GM18508 (cell line): Measurements from ENCODE around the gene UTF1.

Source experiments
- ATAC-seq: cut with Tn5 transposase; IDR thresholded peaks from one replicate; pipeline ENCODE4 v1.9.1; 2021; ENCODE audit warnings: moderate number of reproducible peaks; ENCODE audit not compliant: insufficient read depth, unreplicated experiment

The UTF1 gene

DNA sequence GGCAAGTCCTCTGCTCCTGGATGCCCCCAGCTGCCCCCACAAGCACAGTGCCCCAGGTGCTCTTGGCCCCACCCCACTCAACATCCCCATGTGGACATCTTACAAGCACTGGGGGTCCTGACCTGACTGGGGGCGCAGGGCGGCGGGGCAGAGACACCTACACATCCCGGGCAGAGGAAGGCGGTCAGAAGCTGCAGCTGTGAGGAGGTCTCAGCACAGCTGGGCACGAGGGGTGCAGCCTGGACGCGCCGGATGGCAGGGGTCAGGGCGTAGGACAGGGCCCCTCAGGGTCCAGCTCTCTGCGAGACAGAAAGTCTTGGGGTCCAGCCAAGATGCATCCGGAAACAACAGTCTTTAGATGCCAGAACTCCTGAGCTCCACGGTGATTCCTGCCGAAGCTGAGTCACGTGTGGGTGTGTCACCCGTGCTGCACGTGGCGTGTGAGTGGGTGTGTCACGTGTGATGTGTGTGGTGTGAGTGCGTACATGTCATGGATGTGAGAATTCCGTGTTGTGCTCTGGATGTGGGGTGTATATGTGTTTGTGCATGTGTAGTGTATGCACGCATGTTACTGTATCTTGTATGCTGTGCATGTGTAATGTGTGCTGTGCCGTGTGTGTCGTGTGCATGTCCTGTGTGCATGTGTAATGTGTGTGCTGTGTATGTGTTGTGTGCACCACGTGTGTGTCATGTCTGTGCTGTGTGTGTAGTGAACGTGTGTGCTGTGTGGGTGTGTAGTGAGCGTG, 12.8 kb downstream of the UTF1 start:
- no peak for ATAC-seq

DNA sequence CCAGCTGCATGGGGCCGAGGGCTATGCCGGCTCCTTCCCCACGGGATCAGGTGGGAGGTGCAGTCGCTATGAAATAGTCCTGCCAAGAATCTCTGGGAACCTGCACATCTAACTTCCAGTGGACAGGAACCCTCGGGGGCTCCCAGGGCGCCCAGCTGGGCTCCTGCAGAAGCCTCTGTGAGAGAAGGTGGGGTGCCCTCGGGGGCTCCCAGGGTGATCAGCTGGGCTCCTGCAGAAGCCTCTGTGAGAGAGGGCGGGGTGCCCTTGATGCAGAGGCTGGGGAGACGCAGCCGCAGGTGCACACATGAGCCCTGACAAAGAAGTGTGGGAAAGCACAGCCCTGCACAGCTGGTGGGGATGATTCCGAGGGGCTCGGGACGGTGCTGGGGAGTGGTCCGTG, 13.6 kb downstream of the UTF1 start:
- ATAC-seq = no peak

DNA sequence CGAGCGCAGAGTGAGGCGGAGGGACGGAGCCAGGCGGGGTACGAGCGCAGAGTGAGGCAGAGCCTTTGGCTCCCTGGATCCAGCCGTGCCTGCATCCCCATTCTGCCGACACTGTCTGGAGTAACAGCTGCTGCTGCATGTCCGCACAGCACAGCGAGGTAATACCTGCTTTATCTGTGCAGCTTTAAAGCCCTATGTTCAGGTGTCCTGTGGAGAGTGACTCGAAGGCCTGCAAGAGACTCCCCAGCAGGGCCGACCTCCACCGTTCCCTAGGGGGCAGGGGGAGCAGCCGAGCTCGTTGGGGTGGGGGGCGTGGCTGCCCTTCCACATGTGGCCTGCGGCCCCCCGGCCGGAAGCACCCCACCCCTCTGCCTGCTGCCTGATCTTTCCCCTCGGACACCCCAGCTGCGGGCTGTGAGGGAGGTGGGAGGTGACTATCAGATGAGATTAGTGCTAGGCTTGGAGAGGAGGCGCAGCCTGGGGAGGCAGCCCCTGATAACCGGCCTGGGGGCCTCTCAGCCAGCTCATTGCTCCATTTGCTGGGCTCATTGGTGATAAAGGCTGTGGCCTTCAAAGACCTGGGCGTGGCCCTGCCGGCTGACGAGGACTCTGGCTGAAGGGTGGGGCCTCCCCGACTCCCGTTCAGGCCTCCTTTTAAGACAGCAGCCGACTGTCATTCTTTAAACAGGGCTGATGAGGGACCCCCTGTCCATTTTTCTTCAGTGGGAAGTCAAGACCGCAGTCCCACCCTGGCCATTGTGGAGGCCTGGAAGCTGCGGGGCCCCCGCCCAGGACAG, 15.6 kb downstream of the UTF1 start:
- no peak for ATAC-seq

DNA sequence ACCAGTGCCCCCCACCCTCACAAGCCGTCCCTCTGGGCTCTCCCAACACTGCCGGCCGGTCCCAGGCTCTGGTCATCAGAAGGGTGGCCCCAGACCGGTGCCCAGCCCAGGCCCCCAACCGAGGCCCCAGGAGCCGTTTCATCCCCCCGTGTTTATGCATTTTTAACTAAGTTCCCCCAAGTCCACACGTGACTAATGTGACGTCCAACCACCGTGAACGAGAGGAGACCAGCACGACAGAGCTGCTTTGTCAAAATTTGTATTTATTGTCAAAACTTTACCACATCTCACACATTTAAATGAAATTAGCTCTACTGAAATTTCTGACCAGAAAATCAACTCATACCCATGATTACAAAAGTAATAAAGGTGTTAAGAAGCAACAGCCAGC, 16.2 kb downstream of the UTF1 start:
- no peak for ATAC-seq

DNA sequence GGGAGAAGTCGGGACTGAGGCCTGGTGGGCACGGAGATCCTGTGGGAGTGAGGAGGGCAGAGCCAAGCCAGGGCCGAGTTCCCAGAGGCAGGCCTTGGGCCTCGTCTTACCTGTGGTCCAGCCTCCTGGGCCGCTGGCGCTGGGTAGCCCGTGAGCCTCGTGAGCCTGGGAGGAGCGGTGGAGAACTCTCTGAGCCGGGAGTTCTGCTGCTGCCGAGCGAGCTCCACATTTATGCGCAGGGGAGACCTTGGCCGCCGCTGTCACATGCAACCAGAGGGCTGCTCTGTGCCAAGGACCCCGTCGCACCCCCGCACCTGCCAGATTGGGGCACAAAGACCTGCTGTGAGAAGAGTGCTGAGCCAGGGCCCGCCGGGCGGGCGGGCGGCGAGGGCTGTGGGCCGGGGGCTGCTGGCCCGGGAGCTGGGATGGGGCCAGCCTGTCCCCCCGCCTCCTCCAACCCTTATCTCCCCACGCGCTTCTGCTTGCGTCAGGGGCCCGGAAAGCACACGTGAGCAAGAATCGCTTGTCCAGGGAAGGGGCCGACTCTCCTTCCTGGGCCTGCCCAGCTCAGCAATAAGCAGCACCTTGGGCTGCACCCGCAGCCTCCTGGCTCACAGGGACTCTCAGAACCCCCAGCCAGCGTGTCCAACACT, 17.8 kb downstream of the UTF1 start:
- ATAC-seq = no peak

DNA sequence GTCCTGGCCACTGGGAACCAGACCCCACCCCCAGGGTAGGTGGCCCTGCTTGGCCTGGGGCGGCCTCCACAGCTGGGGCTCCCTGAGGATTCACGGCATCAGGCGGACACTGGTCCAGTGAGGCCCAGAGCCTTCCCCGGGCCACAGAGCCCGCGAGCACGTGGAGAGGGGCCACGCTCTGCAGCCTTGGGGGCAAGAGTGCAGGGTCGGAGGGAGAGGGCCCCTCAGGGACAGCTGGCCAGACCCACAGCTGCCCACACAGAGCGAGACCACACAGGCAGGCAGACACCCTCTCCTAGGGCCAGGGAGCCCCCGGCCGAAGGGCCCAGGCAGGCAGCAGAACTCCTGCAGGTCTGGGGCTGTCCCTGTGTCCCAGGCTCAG, 18.3 kb downstream of the UTF1 start:
- ATAC-seq = no peak

DNA sequence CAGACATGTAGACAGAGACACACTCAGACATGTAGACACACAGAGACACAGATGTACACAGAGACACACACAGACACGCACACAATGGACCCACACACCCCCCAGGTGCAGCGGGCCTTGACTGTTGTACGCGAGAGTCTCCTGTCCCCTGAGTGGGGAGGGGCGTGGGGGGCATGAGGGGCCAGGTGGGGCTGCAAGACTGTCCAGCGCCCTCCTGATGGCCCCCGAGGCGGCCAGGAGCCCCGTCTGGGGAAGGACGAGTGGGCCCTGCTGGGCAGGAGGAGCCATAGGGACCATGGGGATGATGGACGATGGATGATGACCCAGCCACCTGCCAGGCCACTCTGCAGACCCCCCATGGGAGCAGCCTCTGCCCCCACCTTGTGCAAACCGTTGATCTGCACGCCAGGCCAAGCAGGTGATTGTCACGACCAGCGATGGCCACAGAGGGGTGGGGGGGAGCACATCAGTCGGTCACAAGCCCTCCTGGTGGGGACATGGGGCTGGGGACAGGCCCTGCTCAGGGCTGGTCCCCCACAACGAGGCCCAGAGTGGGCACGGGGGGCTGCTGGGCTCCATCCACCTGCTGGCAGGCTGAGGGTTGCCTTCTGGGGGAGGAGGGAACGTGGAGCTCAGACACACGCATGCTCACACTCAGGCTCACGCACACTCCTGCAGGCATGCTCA, 19.2 kb downstream of the UTF1 start:
- no peak for ATAC-seq

DNA sequence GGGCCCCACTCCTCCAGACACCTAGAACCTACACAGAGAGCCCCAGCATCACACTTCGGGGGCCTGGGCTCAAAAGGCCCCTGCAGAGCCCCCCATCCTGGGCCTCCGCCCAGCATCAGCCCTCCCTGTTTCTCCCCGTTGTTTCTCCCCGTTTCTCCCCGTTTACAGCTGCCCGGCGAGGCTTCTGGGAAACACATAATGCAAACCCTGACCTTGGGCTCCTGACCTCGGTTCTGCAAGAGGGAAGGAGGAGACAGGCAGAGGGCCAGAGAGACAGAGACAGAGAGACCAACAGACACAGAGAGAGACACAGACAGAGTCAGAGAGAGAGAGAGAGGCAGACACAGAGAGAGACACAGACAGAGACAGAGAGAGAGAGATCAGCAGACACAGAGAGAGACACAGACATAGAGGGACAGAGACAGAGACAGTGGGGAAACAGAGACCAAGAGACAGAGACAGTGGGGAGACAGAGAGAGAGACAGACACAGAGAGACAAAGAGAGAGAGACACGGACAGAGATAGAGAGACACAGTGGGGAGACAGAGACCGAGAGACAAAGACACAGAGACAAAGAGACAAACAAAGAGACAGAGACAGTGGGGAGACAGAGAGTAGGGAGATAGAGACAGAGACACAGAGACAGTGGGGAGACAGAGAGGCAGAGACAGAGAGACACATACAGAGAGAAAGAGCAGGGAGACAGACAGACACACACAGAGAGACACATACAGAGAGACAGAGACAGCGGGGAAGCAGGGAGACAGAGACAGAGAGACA, 20.1 kb downstream of the UTF1 start:
- ATAC-seq = no peak

DNA sequence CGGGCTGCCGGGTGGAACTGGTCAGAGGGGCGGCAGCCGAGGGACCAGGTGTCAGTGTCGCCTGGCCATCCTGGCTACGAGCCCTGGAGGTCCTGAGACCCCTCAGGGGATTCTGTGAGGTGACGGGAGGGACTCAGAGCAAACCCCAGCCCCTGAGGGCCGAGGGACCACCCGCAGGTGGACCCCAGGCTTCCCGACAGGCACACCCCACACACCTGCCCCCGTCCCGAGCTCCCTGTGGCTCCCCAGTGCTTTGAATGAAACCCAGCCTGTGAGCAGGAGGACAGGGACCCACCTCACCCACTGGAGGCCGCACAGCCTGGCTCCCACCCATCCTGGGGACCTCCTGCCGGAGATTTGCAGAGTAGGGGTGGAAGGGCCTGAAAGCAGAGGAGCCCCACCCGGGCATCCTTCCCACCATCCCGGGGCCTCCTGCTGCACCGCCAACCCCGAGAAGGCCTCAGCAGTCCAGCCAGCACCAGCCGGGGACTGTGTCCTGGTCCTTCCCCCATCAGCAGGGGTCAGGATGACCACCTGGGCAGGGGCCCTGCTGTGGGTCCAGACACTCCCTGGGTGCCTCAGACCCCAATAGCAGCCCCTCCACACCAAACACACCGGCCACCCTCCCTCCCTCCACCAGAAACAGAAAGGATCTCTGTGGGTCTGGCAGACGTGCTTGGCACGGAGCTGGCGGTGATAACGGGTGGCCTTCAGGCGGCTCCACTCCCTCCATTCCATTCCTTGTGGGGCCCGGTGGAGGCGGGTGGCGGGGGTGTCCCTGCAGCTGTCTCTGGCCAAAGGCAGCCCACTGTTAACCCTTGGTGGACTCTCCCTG, 21.6 kb downstream of the UTF1 start:
- no peak for ATAC-seq

DNA sequence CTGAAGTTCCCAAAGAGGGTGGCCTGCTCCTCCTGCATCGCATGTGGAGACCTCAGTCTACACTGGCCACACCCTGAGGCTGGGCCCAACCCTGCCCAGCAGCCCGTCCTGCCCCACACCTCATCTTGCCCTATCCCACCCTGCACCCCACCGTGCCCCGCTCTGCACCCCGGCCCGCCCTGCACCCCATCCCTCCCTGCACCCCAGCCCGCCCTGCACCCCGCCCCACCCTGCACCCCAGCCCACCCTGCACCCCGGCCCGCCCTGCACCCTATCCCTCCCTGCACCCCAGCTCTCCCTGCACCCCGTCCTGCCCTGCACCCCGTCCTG, 22.2 kb downstream of the UTF1 start:
- ATAC-seq = no peak

DNA sequence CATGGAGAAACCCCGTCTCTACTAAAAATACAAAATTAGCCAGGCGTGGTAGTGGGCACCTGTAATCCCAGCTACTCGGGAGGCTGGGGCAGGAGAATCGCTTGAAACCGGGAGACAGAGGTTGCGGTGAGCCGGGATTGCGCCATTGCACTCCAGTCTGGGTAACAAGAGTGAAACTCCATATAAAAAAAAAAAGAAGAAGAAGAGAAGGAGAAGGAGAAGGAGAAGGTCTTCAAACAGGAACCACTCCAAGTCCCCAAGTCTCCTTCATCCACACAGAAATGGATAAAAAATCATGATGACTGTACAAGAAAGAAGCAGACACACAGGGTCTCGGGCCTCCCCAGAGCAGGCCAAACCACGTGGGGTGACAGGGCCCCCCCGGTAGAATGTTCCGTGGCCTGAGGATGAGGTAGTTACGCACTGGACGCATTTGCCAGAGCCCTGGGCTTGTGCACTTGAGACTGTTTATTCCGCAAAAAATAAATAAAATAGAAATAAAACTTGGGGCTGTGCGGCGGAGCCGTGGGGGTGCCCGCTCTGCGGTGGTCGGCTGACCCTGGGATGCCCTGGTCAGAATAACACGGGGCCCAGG, 23.4 kb downstream of the UTF1 start:
- ATAC-seq = no peak

DNA sequence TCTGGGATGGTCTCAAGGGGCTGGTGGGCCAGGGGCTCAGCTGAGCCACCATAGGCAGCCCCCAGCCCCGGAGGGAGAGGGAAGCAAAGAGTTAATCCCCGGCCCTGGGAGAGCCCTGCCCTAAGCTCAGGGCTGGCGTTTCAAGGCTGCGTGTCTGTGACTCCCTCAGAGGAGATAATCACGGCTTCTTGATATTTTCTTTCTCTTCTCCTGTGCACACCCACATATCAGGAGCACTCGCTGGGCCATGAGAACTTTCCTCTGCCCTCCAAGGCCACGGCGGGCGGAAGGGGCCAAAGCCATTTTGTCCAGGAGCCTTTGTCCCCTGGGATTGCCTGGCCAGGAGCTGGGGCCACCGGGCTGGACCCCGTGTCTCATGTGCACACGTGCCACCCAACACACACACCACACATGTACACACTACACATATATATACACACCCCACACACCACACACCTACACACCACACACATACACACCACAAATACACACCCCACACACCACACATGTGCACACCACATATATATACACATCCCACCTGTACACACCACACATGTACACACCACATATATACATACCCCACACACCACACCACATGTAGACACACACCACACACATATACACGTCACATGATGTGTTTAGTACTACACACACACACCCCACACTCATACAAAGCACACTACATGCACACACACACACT, 24.6 kb downstream of the UTF1 start:
- ATAC-seq = no peak

DNA sequence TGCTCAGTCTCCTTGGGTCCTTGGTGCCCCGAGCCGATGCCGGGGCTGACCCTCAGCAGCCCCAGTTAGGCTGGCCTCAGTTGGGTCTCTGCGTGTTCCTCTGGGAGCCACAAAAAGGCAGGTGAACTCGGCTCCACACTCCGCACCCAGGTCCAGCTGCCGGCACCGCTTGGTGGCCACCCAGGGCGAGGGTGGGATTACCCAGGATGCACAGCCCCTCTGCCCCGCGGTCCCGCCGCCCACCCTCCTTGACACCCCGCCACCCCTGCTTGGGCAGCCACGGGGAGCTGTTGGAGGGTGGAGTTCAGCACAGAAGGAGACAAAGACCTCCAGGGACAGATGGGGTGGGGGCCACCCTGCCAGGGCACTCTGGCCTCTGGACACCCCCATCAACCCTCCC, 25.3 kb downstream of the UTF1 start:
- ATAC-seq = no peak

DNA sequence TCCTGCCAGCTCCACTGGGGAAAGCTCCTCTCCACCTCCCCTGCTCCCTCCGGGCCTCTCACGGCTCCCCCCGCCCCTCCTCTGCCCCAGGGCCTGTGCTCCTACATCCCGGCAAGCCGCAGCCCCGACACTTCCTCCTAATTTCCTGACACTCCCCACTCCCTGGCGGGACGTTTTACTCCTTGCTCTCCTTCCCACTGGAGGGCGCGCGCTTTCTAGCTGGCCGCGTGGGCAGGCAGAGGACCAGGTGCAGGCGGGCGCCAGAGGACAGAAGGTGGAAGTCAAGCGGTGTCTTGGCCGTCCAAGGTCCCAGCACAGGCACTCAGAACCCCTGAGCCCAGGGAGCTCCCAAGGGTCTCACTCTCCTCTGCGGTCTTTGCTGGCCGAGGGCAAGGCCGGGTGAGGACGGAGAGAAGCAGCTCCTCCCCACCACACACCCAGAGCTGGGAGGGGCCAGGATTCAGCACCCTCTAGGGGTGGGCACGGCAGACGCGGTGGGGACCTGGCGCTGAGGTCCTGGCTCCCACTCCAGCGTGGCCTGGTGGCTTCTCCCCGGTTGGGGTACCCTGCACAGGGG, 27.6 kb downstream of the UTF1 start:
- ATAC-seq = no peak

DNA sequence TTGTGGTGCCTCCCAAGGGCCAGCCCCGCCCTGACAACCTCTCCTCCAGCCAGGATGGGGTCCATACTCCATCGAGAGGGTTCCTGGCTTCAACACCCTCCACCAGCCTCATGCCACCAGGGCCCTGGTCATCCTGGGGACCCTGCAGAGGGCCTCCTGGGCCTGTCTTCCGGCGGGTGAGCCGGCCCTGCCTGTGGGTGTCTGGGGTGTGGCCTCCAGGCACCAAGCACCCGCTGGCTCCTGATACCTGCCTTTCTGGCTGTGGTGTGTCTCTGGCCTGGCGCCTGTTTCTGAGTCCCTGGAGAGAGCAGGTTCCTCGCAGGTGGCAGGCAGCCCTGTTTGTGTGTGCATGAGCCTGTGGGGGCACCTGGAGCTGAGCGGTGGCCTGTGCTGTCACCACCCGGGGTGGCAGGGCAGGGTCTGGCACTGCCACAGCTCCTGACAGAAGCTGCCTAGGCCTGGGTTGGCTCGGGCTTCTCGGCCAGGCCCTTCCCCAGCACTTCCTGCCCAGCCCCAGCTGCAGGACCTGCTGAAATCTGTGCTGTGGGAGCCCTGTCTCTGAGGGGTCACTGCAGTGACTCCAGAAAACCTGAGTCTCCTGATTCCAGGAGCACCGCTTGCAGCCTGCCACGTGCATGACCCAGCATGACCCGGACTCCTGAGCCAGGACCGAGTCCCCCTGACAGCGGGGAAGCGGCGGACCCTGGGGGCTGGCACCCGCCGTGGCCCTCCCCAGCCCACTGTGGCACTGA, 28.2 kb downstream of the UTF1 start:
- no peak for ATAC-seq

DNA sequence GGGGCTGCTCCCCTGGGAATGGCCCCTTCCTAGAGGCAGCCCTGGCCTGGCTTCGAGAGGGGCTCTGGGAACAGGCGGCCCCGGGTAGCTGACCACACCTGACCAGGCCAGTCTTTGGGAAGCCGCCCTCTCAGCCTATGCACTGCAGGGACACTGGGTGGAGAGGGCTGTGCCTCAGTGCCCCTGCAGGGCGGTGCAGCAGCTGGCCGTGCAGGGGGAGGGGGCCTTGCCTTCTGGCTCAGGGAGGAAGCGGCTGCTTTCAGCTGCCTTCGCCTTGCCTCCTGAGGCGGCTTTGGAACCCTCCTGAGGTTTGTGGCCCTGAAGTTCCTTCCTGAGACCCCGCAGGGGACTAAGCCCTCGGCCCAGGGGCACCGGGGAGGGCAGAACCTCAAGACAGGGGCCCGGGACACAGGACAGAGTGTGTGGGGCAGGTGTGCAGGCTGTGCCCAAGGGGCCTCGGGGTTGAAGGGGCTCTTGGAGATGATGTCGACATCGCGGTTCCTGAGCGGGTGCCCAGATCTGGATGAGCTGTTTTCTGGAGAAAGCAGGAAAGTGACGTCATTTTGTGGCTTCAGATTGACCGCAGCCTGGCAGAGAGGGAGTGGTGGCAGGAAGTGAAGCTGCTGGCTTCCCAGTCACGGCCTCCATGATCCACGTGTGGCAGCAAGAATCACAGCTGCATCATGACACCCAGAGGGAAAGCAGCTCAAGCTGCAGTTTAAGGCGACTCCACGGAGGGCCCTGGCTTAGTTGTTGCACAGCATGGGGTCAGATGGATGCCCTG, 29.0 kb downstream of the UTF1 start:
- ATAC-seq = no peak

DNA sequence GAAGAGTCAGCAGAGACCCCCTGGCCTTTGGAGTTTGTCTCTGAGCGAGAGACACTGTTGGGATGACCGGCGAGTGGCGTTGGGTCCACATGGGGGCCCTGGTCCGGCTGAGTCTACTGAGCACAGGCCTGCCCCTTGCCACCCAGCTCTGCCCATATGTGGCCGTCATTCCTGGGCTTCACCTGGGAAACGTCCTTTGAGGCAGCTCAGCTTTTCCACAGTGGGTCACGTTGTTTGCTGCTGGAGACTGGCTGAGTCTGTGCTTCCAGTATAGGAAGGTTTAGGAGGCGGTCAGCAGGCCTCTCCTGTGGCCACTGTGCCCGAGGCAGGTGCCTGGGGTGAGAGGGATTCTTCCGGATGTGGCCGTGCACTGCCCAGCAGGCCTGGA, 29.6 kb downstream of the UTF1 start:
- no peak for ATAC-seq
